Upper lobe of right lung (tissue), 1 donor: Measurements from ENCODE around the gene EMILIN3. TPM values are rescaled to one million over a fixed set of nuclear protein-coding genes. Genes with fewer than 3 reads are reported as not detected.
"Not testable (repeated sequence)": the region's sequence is repeated elsewhere in the genome, so short reads cannot be mapped to it uniquely, and the experiment has no call there.

Source experiments
- ATAC-seq: fragments of 200-7000 bp; cut with Tn5 transposase; one replicate; pipeline ENCODE4 v1.9.1; 2020; ENCODE audit warnings: mild to moderate bottlenecking, moderate library complexity
- DNase-seq: peaks from one replicate; pipeline ENCODE4 v3.0.0-alpha.2; 2020
- H3K27ac ChIP-seq: fragments of 200-600 bp; one replicate; pipeline ENCODE4 v1.8.0; 2022
- H3K27me3 ChIP-seq: fragments of 200-600 bp; one replicate; pipeline ENCODE4 v1.8.0; 2022; ENCODE audit warnings: mild to moderate bottlenecking
- H3K36me3 ChIP-seq: fragments of 200-600 bp; one replicate; pipeline ENCODE4 v1.8.0; 2022
- H3K4me1 ChIP-seq: fragments of 200-600 bp; one replicate; pipeline ENCODE4 v1.8.0; 2022
- H3K4me3 ChIP-seq: fragments of 200-600 bp; one replicate; pipeline ENCODE4 v1.8.0; 2022; ENCODE audit warnings: mild to moderate bottlenecking
- H3K9me3 ChIP-seq: fragments of 200-600 bp; one replicate; pipeline ENCODE4 v1.8.0; 2022
- intact Hi-C: fragments of 100-400 bp; cut with DNase I; formaldehyde crosslinking; loops from one replicate; pipeline ENCODE4 v1.11.0; 2022
- total RNA-seq: library from RNA; stranded (reverse); fragmentation: NEBNext Ultra II Directional; extraction: Animal tissue kit (Norgen Biotek cat#: 25700); gene quantifications from one replicate; pipeline ENCODE4 v1.2.1, GENCODE V29; 2021
- TF ChIP-seq, protein P1 (sequence below): fragments of 200-600 bp; IDR thresholded peaks from one replicate; pipeline ENCODE4 v1.8.0; 2022; ENCODE audit warnings: antibody characterized with exemption
- donor health status: DM: no; HTN: yes; CAD: no; lungs with severe emphysema.

The EMILIN3 gene
- total RNA-seq, 1 donor from 2014 or later: not detected

DNA sequence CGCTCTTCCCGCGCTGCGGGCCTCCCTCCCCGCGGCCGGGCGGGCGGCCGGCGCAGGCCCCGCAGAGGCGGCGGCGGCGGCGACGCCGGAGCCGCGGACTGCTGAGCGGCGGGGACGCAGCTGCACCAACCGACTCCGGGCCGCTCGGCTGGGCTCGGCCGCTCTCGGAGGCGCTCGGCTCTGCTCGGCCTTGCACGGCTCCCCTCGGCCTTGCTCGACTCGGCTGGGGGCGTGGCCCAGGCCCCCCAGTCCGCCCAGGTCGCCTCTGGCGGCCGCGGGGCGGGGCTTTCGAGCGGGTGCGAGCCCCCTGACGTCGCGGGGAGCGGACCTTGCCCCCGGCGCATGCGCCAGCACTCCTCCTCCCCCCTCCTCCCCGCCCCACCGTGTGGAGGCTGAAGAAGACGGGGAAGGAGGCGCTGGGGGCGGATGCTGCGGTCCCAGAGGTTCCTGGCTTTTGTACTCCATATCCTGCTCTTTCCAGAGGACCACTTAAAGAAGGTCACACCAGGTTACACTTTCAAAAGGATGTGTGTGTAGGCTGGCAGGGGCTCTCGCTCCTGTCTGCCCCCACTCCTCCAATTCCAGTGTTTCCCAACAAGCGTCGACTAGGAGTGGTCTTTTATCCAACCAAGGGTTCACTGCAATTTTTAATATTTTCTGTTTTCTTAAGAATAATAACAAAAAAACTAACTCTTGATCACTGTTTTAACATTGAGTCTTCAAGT is 48.9 kb downstream of the EMILIN3 start, which contains the start of gene ZHX3:
ZHX3 (minus strand) TSS at position 186 of the 725 bp plus-strand sequence. CDS start 112,815 bp downstream, outside the sequence.
- Histone ChIP-seq H3K9me3 (no peaks in the 10 kb centered on the region), H3K27me3 (no peaks in the 10 kb centered on the region), H3K27ac (peak within 1 kb of the TSS; percentile 90), H3K4me3 (peak within 1 kb of the TSS; percentile 82), H3K4me1 (peaks cover 18% of the 10 kb centered on the region), H3K36me3 (no peaks in the 10 kb centered on the region)
- DNase-seq (peak; percentile 99), ATAC-seq (peak; percentile 98)
- TF ChIP-seq, protein P1, sequence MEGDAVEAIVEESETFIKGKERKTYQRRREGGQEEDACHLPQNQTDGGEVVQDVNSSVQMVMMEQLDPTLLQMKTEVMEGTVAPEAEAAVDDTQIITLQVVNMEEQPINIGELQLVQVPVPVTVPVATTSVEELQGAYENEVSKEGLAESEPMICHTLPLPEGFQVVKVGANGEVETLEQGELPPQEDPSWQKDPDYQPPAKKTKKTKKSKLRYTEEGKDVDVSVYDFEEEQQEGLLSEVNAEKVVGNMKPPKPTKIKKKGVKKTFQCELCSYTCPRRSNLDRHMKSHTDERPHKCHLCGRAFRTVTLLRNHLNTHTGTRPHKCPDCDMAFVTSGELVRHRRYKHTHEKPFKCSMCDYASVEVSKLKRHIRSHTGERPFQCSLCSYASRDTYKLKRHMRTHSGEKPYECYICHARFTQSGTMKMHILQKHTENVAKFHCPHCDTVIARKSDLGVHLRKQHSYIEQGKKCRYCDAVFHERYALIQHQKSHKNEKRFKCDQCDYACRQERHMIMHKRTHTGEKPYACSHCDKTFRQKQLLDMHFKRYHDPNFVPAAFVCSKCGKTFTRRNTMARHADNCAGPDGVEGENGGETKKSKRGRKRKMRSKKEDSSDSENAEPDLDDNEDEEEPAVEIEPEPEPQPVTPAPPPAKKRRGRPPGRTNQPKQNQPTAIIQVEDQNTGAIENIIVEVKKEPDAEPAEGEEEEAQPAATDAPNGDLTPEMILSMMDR: no peak
- intact Hi-C loops: no loop called here

GRCh38 chr20:41316602-41317545 is 49.7 kb downstream of the EMILIN3 start:
- TF ChIP-seq, protein P1: no peak
- Histone ChIP-seq H3K36me3 (no peaks in the 10 kb centered on the region), H3K4me3 (peak overlapping the region; percentile 82), H3K9me3 (no peaks in the 10 kb centered on the region), H3K27ac (peak overlapping the region; percentile 90), H3K4me1 (peaks cover 18% of the 10 kb centered on the region), H3K27me3 (no peaks in the 10 kb centered on the region)
- intact Hi-C loops: no loop called here
- ATAC-seq (peak; percentile 63), DNase-seq (peak; percentile 91)

DNA sequence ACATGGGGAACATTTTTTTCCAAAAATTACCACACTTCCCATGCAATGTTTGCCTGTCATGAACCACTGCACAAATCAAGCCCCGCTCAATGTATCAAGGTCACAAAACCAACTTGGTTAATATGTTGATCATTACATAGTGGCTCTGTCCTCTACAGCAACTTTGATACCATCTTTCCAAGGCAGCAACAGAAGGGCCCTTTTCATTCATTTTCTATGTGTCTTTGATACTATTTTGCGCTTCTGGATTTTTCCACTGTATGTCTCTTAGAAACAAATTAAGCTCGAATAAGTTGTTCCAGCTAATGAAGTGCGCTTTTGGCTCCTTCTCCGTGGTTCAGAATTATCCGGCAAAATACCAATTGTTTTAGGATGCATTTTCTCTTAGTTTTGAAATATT is 50.6 kb downstream of the EMILIN3 start:
- H3K27me3 ChIP-seq: no peaks in the 10 kb centered on the region
- H3K4me3 ChIP-seq: peak overlapping the region; percentile 82
- intact Hi-C loops: no loop called here
- no peak for DNase-seq
- ATAC-seq: no peak
- H3K9me3 ChIP-seq: no peaks in the 10 kb centered on the region
- TF ChIP-seq, protein P1: no peak
- peaks cover 18% of the 10 kb centered on the region for H3K4me1 ChIP-seq
- peak overlapping the region; percentile 90 for H3K27ac ChIP-seq
- H3K36me3 ChIP-seq: no peaks in the 10 kb centered on the region

DNA sequence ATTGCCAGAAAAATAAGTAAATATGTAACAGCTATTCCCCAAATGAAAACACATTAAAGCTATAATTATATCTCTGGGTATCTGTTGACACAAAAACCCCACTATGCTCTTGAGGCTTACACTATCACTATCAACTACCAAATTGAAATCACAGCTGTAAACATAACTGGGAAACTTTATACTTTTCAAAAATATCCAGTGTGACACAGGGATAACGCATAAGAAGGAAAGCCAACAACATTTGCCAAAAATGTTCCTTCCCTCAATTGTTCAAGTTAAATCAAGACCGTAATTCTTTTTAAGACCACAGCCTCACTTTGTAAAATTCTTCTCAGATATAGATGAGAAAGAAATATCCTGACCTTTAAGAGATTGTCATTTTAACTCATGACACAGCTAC is 52.2 kb downstream of the EMILIN3 start:
- H3K27me3 ChIP-seq: no peaks in the 10 kb centered on the region
- ATAC-seq (no peak), DNase-seq (no peak)
- peaks cover 20% of the 10 kb centered on the region for H3K4me1 ChIP-seq
- intact Hi-C loops: no loop called here
- no peaks in the 10 kb centered on the region for H3K9me3 ChIP-seq
- H3K27ac ChIP-seq: peak overlapping the region; percentile 90
- TF ChIP-seq, protein P1: no peak
- no peak overlapping the region for H3K4me3 ChIP-seq
- H3K36me3 ChIP-seq: no peaks in the 10 kb centered on the region

- DNase-seq, H3K9me3 ChIP-seq, H3K27ac ChIP-seq, H3K36me3 ChIP-seq, ATAC-seq, H3K27me3 ChIP-seq, H3K4me3 ChIP-seq, intact Hi-C loops: not testable (repeated sequence)
- peaks cover 35% of the 10 kb centered on the region for H3K4me1 ChIP-seq
Observed at GRCh38 chr20:41312009-41312408, 54.6 kb downstream of the EMILIN3 start.

Other genes starting within 250 kb of the EMILIN3 start
- 120 TPM for gene PLCG1, start 229.3 kb downstream of the EMILIN3 start, total RNA-seq
- gene ZHX3, start 49.1 kb downstream of the EMILIN3 start, total RNA-seq: 45.3 TPM
- gene LPIN3, start 26.0 kb downstream of the EMILIN3 start, total RNA-seq: 18.4 TPM